Gastroesophageal sphincter (tissue), 4 donors: ENCODE measurements around the gene TBC1D8. TPM values are rescaled to one million over a fixed set of nuclear protein-coding genes. Genes with fewer than 3 reads are reported as not detected.

Source experiments
- ATAC-seq: fragments of 150-250 bp; one replicate; pipeline ENCODE4 v1.9.1; 2016; ENCODE audit warnings: mild to moderate bottlenecking, moderate library complexity
- H3K27ac ChIP-seq, 4 donors: fragments of 200-600 bp; sonication (generic) in 3 of 4; 1 replicate in 3 of 4; 2 replicates in 1 of 4; pipeline ENCODE4 v1.5.1; 2016 to 2019
- H3K27me3 ChIP-seq: fragments of 200-600 bp; sonication (generic); one replicate; pipeline ENCODE4 v1.5.1; 2019
- H3K36me3 ChIP-seq, 2 donors: fragments of 200-600 bp; sonication (generic); one replicate each; pipeline ENCODE4 v1.5.1; 2019; ENCODE audit warnings: control low read depth in 1 of 2
- H3K4me1 ChIP-seq, 3 donors: fragments of 200-600 bp; sonication (generic); 1 replicate in 2 of 3; 2 replicates in 1 of 3; pipeline ENCODE4 v1.5.1; 2016 to 2019; ENCODE audit warnings: control low read depth in 2 of 3
- H3K4me3 ChIP-seq, 2 donors: fragments of 200-600 bp; sonication (generic); one replicate each; pipeline ENCODE4 v1.5.1; 2019; ENCODE audit warnings: mild to moderate bottlenecking in 1 of 2, moderate library complexity in 1 of 2
- H3K9me3 ChIP-seq, 3 donors: fragments of 200-600 bp; sonication (generic); one replicate each; pipeline ENCODE4 v1.5.1; 2017 to 2019; ENCODE audit warnings: control low read depth in 2 of 3
- CTCF ChIP-seq, 4 experiments: fragments of 200-600 bp in 2 of 4; fragments of 450-650 bp in 2 of 4; sonication (generic) in 1 of 4; IDR thresholded peaks; one replicate each; pipeline ENCODE4 v1.5.1; 2017 to 2019; ENCODE audit warnings: antibody characterized with exemption in 4 of 4, mild to moderate bottlenecking in 2 of 4, moderate library complexity in 2 of 4
- EP300 ChIP-seq: sonication (generic); formaldehyde crosslinking; IDR thresholded peaks from one replicate; pipeline ENCODE4 v1.6.1; 2017; ENCODE audit warnings: antibody characterized with exemption, mild to moderate bottlenecking
- POLR2A ChIP-seq, 2 donors: fragments of 450-650 bp; IDR thresholded peaks; one replicate each; pipeline ENCODE4 v1.6.1; 2017; ENCODE audit warnings: antibody characterized with exemption in 2 of 2, mild to moderate bottlenecking in 2 of 2, moderate library complexity in 1 of 2
- POLR2AphosphoS5 ChIP-seq: sonication (generic); formaldehyde crosslinking; IDR thresholded peaks from one replicate; pipeline ENCODE4 v1.6.1; 2017; ENCODE audit warnings: antibody characterized with exemption
- WGBS, 2 donors: methylation state at CpG; one replicate each; pipeline ENCODE4 v1.1.5; 2018; ENCODE audit warnings: low coverage in 1 of 2; 5-methylcytosine and 5-hydroxymethylcytosine counted together
- total RNA-seq, 4 donors: library from RNA; depleted of rRNA; stranded (reverse); fragments of >200 nt; gene quantifications; one replicate each; pipeline ENCODE4 v1.1.0, GENCODE V29; 2016

The TBC1D8 gene
- total RNA-seq, 4 donors from 2014 or later: 14.9 to 45.5 (median 32.6) TPM

GRCh38 chr2:101041413-101041812 is 109.8 kb downstream of the TBC1D8 start:
- Histone ChIP-seq H3K27ac (no peak overlapping the region), H3K27me3 (no peaks in the 10 kb centered on the region), H3K4me1 (no peaks in the 10 kb centered on the region), H3K9me3 (no peaks in the 10 kb centered on the region), H3K36me3 (peaks cover 0 to 60% of the 10 kb centered on the region in 2 donors), H3K4me3 (no peak overlapping the region)
- ATAC-seq: no peak
- WGBS, 2 donors: 84 to 85% methylated on average over 2 to 4 of the region's 4 CpGs
- TF ChIP-seq POLR2AphosphoS5: no peak
- no peak for TF ChIP-seq CTCF (IDR thresholded peaks at IDR 0.05)
- no peak for TF ChIP-seq POLR2A (IDR thresholded peaks at IDR 0.05)
- TF ChIP-seq EP300: no peak

GRCh38 chr2:101040761-101041160 is 110.4 kb downstream of the TBC1D8 start:
- Histone ChIP-seq H3K4me3 (no peak overlapping the region), H3K9me3 (no peaks in the 10 kb centered on the region), H3K27me3 (no peaks in the 10 kb centered on the region), H3K27ac (no peak overlapping the region), H3K36me3 (peaks cover 0 to 60% of the 10 kb centered on the region in 2 donors), H3K4me1 (no peaks in the 10 kb centered on the region)
- TF ChIP-seq POLR2A (IDR thresholded peaks at IDR 0.05) (no peak), CTCF (IDR thresholded peaks at IDR 0.05) (no peak), POLR2AphosphoS5 (peak; percentile 28)
- WGBS, 2 donors: 86 to 91% methylated on average over 5 of the region's 6 CpGs
- ATAC-seq: no peak

- 100% methylated on average over 3 of the region's 13 CpGs; no CpG with 5 or more reads in 1 of the 2 donors for WGBS, 2 donors
- ATAC-seq: no peak
- H3K36me3 ChIP-seq: peaks cover 0 to 67% of the 10 kb centered on the region in 2 donors
- no peak overlapping the region for H3K27ac ChIP-seq
- no peak overlapping the region for H3K4me3 ChIP-seq
- H3K27me3 ChIP-seq: no peaks in the 10 kb centered on the region
- H3K9me3 ChIP-seq: no peaks in the 10 kb centered on the region
- TF ChIP-seq EP300: no peak
- no peak for TF ChIP-seq POLR2AphosphoS5
- TF ChIP-seq CTCF (IDR thresholded peaks at IDR 0.05): no peak
- no peak for TF ChIP-seq POLR2A (IDR thresholded peaks at IDR 0.05)
- no peaks in the 10 kb centered on the region for H3K4me1 ChIP-seq
Measured at GRCh38 chr2:101040072-101040471, 111.1 kb downstream of the TBC1D8 start.

- WGBS, 2 donors: 84% methylated on average over 12 of the region's 21 CpGs; no CpG with 5 or more reads in 1 of the 2 donors
- H3K36me3 ChIP-seq: peaks cover 0 to 79% of the 10 kb centered on the region in 2 donors
Measured at GRCh38 chr2:101038455-101039255, 112.5 kb downstream of the TBC1D8 start.

More at GRCh38 chr2:101038455-101039255, 112.5 kb downstream of the TBC1D8 start:
- H3K4me3 ChIP-seq: no peak overlapping the region
- TF ChIP-seq EP300 (no peak), CTCF (IDR thresholded peaks at IDR 0.05) (peak in 3 of 4 experiments; percentile 35 to 54 (median 42)), POLR2AphosphoS5 (no peak)
- no peaks in the 10 kb centered on the region for H3K4me1 ChIP-seq
- no peak overlapping the region for H3K27ac ChIP-seq
- H3K27me3 ChIP-seq: no peaks in the 10 kb centered on the region
- no peaks in the 10 kb centered on the region for H3K9me3 ChIP-seq
- ATAC-seq: no peak
